Measurements from ENCODE around the gene CCDC90B.

Gene CCDC90B

GRCh38 chr11:83222499-83222898 is 63.7 kb downstream of the CCDC90B start:
- DNase-seq: no peak

DNA sequence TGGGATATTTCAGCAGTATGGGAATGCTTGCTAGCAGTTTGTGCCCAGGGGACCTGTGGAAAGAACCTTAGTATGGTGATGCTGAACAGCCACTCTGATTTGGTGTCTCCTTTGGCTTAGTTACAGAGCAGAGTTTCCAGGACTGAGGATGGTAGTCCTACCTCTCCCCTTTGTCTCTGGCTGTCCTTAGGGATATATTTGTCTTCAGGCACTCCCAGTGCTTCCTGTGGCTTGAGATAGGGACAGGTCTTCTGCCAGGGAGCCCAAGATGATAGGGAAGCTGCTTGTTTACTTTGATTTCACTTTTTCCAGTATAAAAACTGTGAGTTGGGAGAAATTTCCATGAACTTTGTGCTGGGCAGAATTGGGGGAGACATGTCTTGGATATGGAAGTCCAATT is 64.5 kb downstream of the CCDC90B start:
- no peak for DNase-seq

- no peak for DNase-seq
Measured at GRCh38 chr11:83220260-83220659, 65.9 kb downstream of the CCDC90B start.

DNA sequence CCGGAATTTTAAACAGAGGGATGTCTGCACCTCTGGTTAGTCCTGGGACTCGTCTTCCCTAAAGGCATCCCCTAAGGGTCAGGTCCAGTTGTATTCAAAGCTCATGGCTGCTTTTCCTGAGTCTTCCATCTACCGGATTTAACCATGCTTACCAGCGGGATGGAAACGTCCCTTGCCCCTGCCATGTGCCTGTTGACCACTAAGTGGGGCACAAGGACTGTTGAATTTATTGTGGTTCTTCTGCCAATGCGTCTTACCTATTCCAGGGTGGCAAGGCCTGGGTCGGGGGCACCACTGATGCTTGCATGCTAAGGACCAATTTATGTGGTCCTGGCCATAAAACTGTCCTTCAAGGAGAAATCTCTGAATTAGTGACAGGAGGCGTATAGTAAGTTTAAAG is 67.1 kb downstream of the CCDC90B start:
- no peak for DNase-seq
